Measurements from ENCODE around the gene ENO2.

The ENO2 gene

GRCh38 chr12:6958609-6959057 is 44.3 kb downstream of the ENO2 start:
- Histone ChIP-seq H3K36me3 (replicated peaks; ENCODE audit: low read depth, low read length) (peaks cover 29% of the 10 kb centered on the region), H3K27ac (ENCODE audit: low read length) (peak overlapping the region; percentile 66), H3K79me2 (ENCODE audit: low read length) (no peaks in the 10 kb centered on the region), H3K9me3 (ENCODE audit: insufficient read depth, low read length) (no peaks in the 10 kb centered on the region), H3K9ac (ENCODE audit: low read length) (peak overlapping the region; percentile 50), H4K20me1 (ENCODE audit: insufficient read depth, low read length) (peaks cover 4% of the 10 kb centered on the region; the same call in 1 of the 2 replicates), H3K4me3 (ENCODE audit: low read length) (peak overlapping the region; percentile 67), H3K4me2 (ENCODE audit: low read length) (peak overlapping the region; percentile 87), H3K27me3 (ENCODE audit: low read depth, low read length) (no peaks in the 10 kb centered on the region), H2AFZ (ENCODE audit: low read depth, low read length) (no peak overlapping the region), H3K4me1 (ENCODE audit: low read length) (peaks cover 55% of the 10 kb centered on the region)
- TF ChIP-seq EZH2phosphoT487 (IDR thresholded peaks at IDR 0.05; ENCODE audit: low read depth) (no peak), CTCF (IDR thresholded peaks at IDR 0.05; ENCODE audit: low read depth, low read length) (no peak)

GRCh38 chr12:6959058-6959804 is 44.9 kb downstream of the ENO2 start:
- TF ChIP-seq EZH2phosphoT487 (IDR thresholded peaks at IDR 0.05; ENCODE audit: low read depth), result no peak
- no peak for TF ChIP-seq CTCF (IDR thresholded peaks at IDR 0.05; ENCODE audit: low read depth, low read length)
- Histone ChIP-seq H3K4me1 (ENCODE audit: low read length) (peaks cover 49% of the 10 kb centered on the region), H2AFZ (ENCODE audit: low read depth, low read length) (no peak overlapping the region), H3K27ac (ENCODE audit: low read length) (peak overlapping the region; percentile 66), H3K79me2 (ENCODE audit: low read length) (no peaks in the 10 kb centered on the region), H4K20me1 (ENCODE audit: insufficient read depth, low read length) (peaks cover 2% of the 10 kb centered on the region; the same call in 1 of the 2 replicates), H3K27me3 (ENCODE audit: low read depth, low read length) (no peaks in the 10 kb centered on the region), H3K4me3 (ENCODE audit: low read length) (peak overlapping the region; percentile 67), H3K36me3 (replicated peaks; ENCODE audit: low read depth, low read length) (peaks cover 32% of the 10 kb centered on the region), H3K4me2 (ENCODE audit: low read length) (peak overlapping the region; percentile 87), H3K9ac (ENCODE audit: low read length) (peak overlapping the region; percentile 50), H3K9me3 (ENCODE audit: insufficient read depth, low read length) (no peaks in the 10 kb centered on the region)

GRCh38 chr12:6959805-6960592 is 45.6 kb downstream of the ENO2 start:
- TF ChIP-seq EZH2phosphoT487 (IDR thresholded peaks at IDR 0.05; ENCODE audit: low read depth) (no peak), CTCF (IDR thresholded peaks at IDR 0.05; ENCODE audit: low read depth, low read length) (no peak)
- Histone ChIP-seq H3K4me3 (ENCODE audit: low read length) (peak overlapping the region; percentile 67), H3K79me2 (ENCODE audit: low read length) (no peaks in the 10 kb centered on the region), H3K4me1 (ENCODE audit: low read length) (peaks cover 51% of the 10 kb centered on the region), H3K36me3 (replicated peaks; ENCODE audit: low read depth, low read length) (peaks cover 37% of the 10 kb centered on the region), H3K27ac (ENCODE audit: low read length) (peak overlapping the region; percentile 66), H3K9me3 (ENCODE audit: insufficient read depth, low read length) (no peaks in the 10 kb centered on the region), H3K9ac (ENCODE audit: low read length) (peak overlapping the region; percentile 50; the same call in 1 of the 2 replicates), H3K4me2 (ENCODE audit: low read length) (peak overlapping the region; percentile 87), H3K27me3 (ENCODE audit: low read depth, low read length) (no peaks in the 10 kb centered on the region), H2AFZ (ENCODE audit: low read depth, low read length) (no peak overlapping the region), H4K20me1 (ENCODE audit: insufficient read depth, low read length) (no peaks in the 10 kb centered on the region)

Data from OCI-LY3 (cell line).